GM19467 (cell line): ENCODE data around the gene ABI3.

Experiments used
- ATAC-seq: cut with Tn5 transposase; IDR thresholded peaks from one replicate; pipeline ENCODE4 v1.9.1; 2021; ENCODE audit warnings: mild to moderate bottlenecking, moderate library complexity; ENCODE audit not compliant: unreplicated experiment

The ABI3 gene

GRCh38 chr17:49196520-49196919 lies 14.0 kb upstream of the ABI3 start:
- ATAC-seq, result no peak

GRCh38 chr17:49197346-49197998 lies 13.0 kb upstream of the ABI3 start:
- no peak for ATAC-seq

GRCh38 chr17:49198211-49198610 lies 12.3 kb upstream of the ABI3 start:
- ATAC-seq, result no peak

- ATAC-seq, result no peak
Observed at GRCh38 chr17:49200423-49201083, 10.0 kb upstream of the ABI3 start.

- ATAC-seq, result no peak
Observed at GRCh38 chr17:49201481-49201927, 9.0 kb upstream of the ABI3 start.

GRCh38 chr17:49203796-49204195 lies 6.7 kb upstream of the ABI3 start:
- ATAC-seq, result no peak

- ATAC-seq, result no peak
Observed at GRCh38 chr17:49204516-49204915, 6.0 kb upstream of the ABI3 start.

GRCh38 chr17:49209061-49209571 lies 1.4 kb upstream of the ABI3 start:
- no peak for ATAC-seq

- no peak for ATAC-seq
Observed at GRCh38 chr17:49213399-49213798, 2.9 kb downstream of the ABI3 start.

GRCh38 chr17:49213847-49214246 lies 3.3 kb downstream of the ABI3 start:
- no peak for ATAC-seq

- no peak for ATAC-seq
Observed at GRCh38 chr17:49214676-49215360, 4.3 kb downstream of the ABI3 start.

GRCh38 chr17:49216482-49216881 lies 6.0 kb downstream of the ABI3 start:
- ATAC-seq, result no peak

- ATAC-seq, result no peak
Observed at GRCh38 chr17:49216953-49217650, 6.6 kb downstream of the ABI3 start.

GRCh38 chr17:49217651-49218413 lies 7.3 kb downstream of the ABI3 start:
- no peak for ATAC-seq

GRCh38 chr17:49218941-49219913 lies 8.7 kb downstream of the ABI3 start:
- ATAC-seq, result no peak

GRCh38 chr17:49219987-49220386 lies 9.5 kb downstream of the ABI3 start:
- ATAC-seq, result no peak

GRCh38 chr17:49223168-49223516 lies 12.6 kb downstream of the ABI3 start:
- ATAC-seq, result no peak

GRCh38 chr17:49223517-49224197 lies 13.2 kb downstream of the ABI3 start:
- no peak for ATAC-seq
